ENCODE data around the gene MRPL9. TPM values are rescaled to one million over a fixed set of nuclear protein-coding genes. Genes with fewer than 3 reads are reported as not detected.
"Not testable (repeated sequence)": the region's sequence is repeated elsewhere in the genome, so short reads cannot be mapped to it uniquely, and the experiment has no call there.

The MRPL9 gene
- total RNA-seq, 1 experiment from 2014 or later = 122 TPM

- intact Hi-C loops (cut with micrococcal nuclease; ENCODE audit: unreplicated experiment); H3K4me3 ChIP-seq (ENCODE audit: low read depth, low read length); H3K9me3 ChIP-seq; H3K27me3 ChIP-seq (replicated peaks; ENCODE audit: control insufficient read depth, insufficient read depth, low read length); H3K36me3 ChIP-seq (ENCODE audit: control insufficient read depth, insufficient read depth, low read length); H3K36me3 Mint-ChIP-seq (ENCODE audit: insufficient read depth, unreplicated experiment); POLR2A ChIA-PET; H3K27me3 Mint-ChIP-seq (ENCODE audit: insufficient read depth, unreplicated experiment); H3K9me3 Mint-ChIP-seq (ENCODE audit: unreplicated experiment); BruUV-seq (replicated peaks); CTCF ChIA-PET: not testable (repeated sequence)
- peaks cover 17% of the 10 kb centered on the region for H3K4me1 ChIP-seq
- DNase-seq = peak in 1 of 2 experiments; percentile 56
- Mint-ChIP-seq H3K4me1 (ENCODE audit: low read depth, unreplicated experiment) (peaks cover 25% of the 10 kb centered on the region), H3K27ac (ENCODE audit: unreplicated experiment) (peak overlapping the region; percentile 83), H3K4me3 (ENCODE audit: unreplicated experiment) (peak overlapping the region; percentile 36)
These were observed 5.2 kb upstream of the MRPL9 start for GRCh38 chr1:151768351-151769066.

- Histone ChIP-seq H3K4me1 (peaks cover 17% of the 10 kb centered on the region), H3K27me3 (replicated peaks; ENCODE audit: control insufficient read depth, insufficient read depth, low read length) (no peaks in the 10 kb centered on the region), H3K9me3 (no peaks in the 10 kb centered on the region), H3K36me3 (ENCODE audit: control insufficient read depth, insufficient read depth, low read length) (peaks cover 2% of the 10 kb centered on the region; the same call in 1 of the 2 replicates), H3K4me3 (ENCODE audit: low read depth, low read length) (peak overlapping the region; percentile 56)
- intact Hi-C loops (cut with micrococcal nuclease; ENCODE audit: unreplicated experiment) = no loop called here
- Mint-ChIP-seq H3K36me3 (ENCODE audit: insufficient read depth, unreplicated experiment) (peaks cover 30% of the 10 kb centered on the region), H3K4me1 (ENCODE audit: low read depth, unreplicated experiment) (peaks cover 25% of the 10 kb centered on the region), H3K27ac (ENCODE audit: unreplicated experiment) (peak overlapping the region; percentile 76), H3K9me3 (ENCODE audit: unreplicated experiment) (no peaks in the 10 kb centered on the region), H3K27me3 (ENCODE audit: insufficient read depth, unreplicated experiment) (no peaks in the 10 kb centered on the region), H3K4me3 (ENCODE audit: unreplicated experiment) (peak overlapping the region; percentile 91)
- no peak for DNase-seq
- CTCF ChIA-PET = no interaction called here
- BruUV-seq (replicated peaks) = no TSS peak
- TF ChIP-seq CTCF (IDR thresholded peaks at IDR 0.05; ENCODE audit: insufficient read depth in 1 of 2, low read depth in 1 of 2, low read length in 1 of 2, severe bottlenecking in 1 of 2, unreplicated experiment in 1 of 2) = no peak
- POLR2A ChIA-PET = no interaction called here
These were observed 694 bp upstream of the MRPL9 start for GRCh38 chr1:151763990-151764389.

GRCh38 chr1:151760597-151761385 lies 2.5 kb downstream of the MRPL9 start:
- Histone ChIP-seq H3K9me3 (no peaks in the 10 kb centered on the region), H3K4me3 (ENCODE audit: low read depth, low read length) (no peak overlapping the region), H3K4me1 (0 out of 2 replicates have a peak, but pooled peaks cover 6% of the 10 kb centered on the region), H3K36me3 (ENCODE audit: control insufficient read depth, insufficient read depth, low read length) (peaks cover 4% of the 10 kb centered on the region; the same call in 1 of the 2 replicates), H3K27me3 (replicated peaks; ENCODE audit: control insufficient read depth, insufficient read depth, low read length) (no peaks in the 10 kb centered on the region)
- intact Hi-C loops (cut with micrococcal nuclease; ENCODE audit: unreplicated experiment) = no loop called here
- Mint-ChIP-seq H3K4me3 (ENCODE audit: unreplicated experiment) (no peak overlapping the region), H3K27me3 (ENCODE audit: insufficient read depth, unreplicated experiment) (no peaks in the 10 kb centered on the region), H3K9me3 (ENCODE audit: unreplicated experiment) (no peaks in the 10 kb centered on the region), H3K36me3 (ENCODE audit: insufficient read depth, unreplicated experiment) (peaks cover 47% of the 10 kb centered on the region), H3K4me1 (ENCODE audit: low read depth, unreplicated experiment) (peaks cover 9% of the 10 kb centered on the region), H3K27ac (ENCODE audit: unreplicated experiment) (no peak overlapping the region)
- BruUV-seq (replicated peaks) = no TSS peak
- TF ChIP-seq CTCF (IDR thresholded peaks at IDR 0.05; ENCODE audit: insufficient read depth in 1 of 2, low read depth in 1 of 2, low read length in 1 of 2, severe bottlenecking in 1 of 2, unreplicated experiment in 1 of 2) = no peak
- POLR2A ChIA-PET = interaction anchor here (0.6 kb wide), 3 partner anchors 93 to 201 kb away, joined by 3 to 4 read pairs (median 3); no protein-coding TSS in a partner anchor
- no peak for DNase-seq
- CTCF ChIA-PET = no interaction called here

Data from Caco-2 (cell line).